GM19023 (cell line): ENCODE data around the gene MACROD2.

ENCODE experiments used
- ATAC-seq: cut with Tn5 transposase; IDR thresholded peaks from one replicate; pipeline ENCODE4 v1.9.1; 2021; ENCODE audit warnings: mild to moderate bottlenecking, moderate library complexity; ENCODE audit not compliant: unreplicated experiment

The MACROD2 gene

GRCh38 chr20:16096756-16097326 is 2101.5 kb downstream of the MACROD2 start:
- no peak for ATAC-seq

GRCh38 chr20:16097788-16098187 is 2102.5 kb downstream of the MACROD2 start:
- ATAC-seq: no peak

GRCh38 chr20:16098890-16099639 is 2103.7 kb downstream of the MACROD2 start:
- no peak for ATAC-seq

- ATAC-seq: no peak
These were observed 2104.8 kb downstream of the MACROD2 start for GRCh38 chr20:16100111-16100510.

GRCh38 chr20:16100767-16101166 is 2105.5 kb downstream of the MACROD2 start:
- ATAC-seq: no peak
